ENCODE measurements around the gene CNRIP1. TPM values are rescaled to one million over a fixed set of nuclear protein-coding genes. Genes with fewer than 3 reads are reported as not detected.
A peak's percentile ranks its signal among the peaks of the same experiment; 100 is the strongest.

Gene CNRIP1
- polyA plus RNA-seq, 2 donors = 2.1 to 3.8 TPM

- Histone ChIP-seq H3K4me1 (ENCODE audit: control insufficient read depth in 2 of 2, insufficient read depth in 2 of 2, low read length in 1 of 2) (no peaks in the 10 kb centered on the region), H3K27me3 (ENCODE audit: control insufficient read depth in 1 of 2, insufficient read depth in 2 of 2, low read length in 2 of 2) (no peaks in the 10 kb centered on the region), H3K4me3 (ENCODE audit: low read depth in 1 of 2, low read length in 2 of 2) (no peak overlapping the region), H3K36me3 (ENCODE audit: control insufficient read depth in 2 of 2, insufficient read depth in 2 of 2, low read length in 1 of 2) (no peaks in the 10 kb centered on the region), H3K27ac (ENCODE audit: low read depth in 2 of 2, low read length in 1 of 2) (no peak overlapping the region), H3K9me3 (ENCODE audit: control insufficient read depth in 2 of 2, insufficient read depth in 1 of 2, low read depth in 1 of 2, low read length in 1 of 2) (no peaks in the 10 kb centered on the region)
- WGBS, 2 donors = 38% methylated on average over 5 of the region's 5 CpGs
These were observed 36.8 kb downstream of the CNRIP1 start for GRCh38 chr2:68282811-68283418.

GRCh38 chr2:68280796-68281195 is 39.0 kb downstream of the CNRIP1 start:
- no peaks in the 10 kb centered on the region for H3K36me3 ChIP-seq (ENCODE audit: control insufficient read depth in 2 of 2, insufficient read depth in 2 of 2, low read length in 1 of 2)
- no peak overlapping the region for H3K27ac ChIP-seq (ENCODE audit: low read depth in 2 of 2, low read length in 1 of 2)
- WGBS, 2 donors = 63 to 80% methylated on average over 1 of the region's 1 CpG
- H3K4me3 ChIP-seq (ENCODE audit: low read depth in 1 of 2, low read length in 2 of 2) = no peak overlapping the region
- H3K27me3 ChIP-seq (ENCODE audit: control insufficient read depth in 1 of 2, insufficient read depth in 2 of 2, low read length in 2 of 2) = no peaks in the 10 kb centered on the region
- no peaks in the 10 kb centered on the region for H3K4me1 ChIP-seq (ENCODE audit: control insufficient read depth in 2 of 2, insufficient read depth in 2 of 2, low read length in 1 of 2)
- no peaks in the 10 kb centered on the region for H3K9me3 ChIP-seq (ENCODE audit: control insufficient read depth in 2 of 2, insufficient read depth in 1 of 2, low read depth in 1 of 2, low read length in 1 of 2)

- H3K4me3 ChIP-seq (ENCODE audit: low read depth in 1 of 2, low read length in 2 of 2) = no peak overlapping the region
- 42 to 75% methylated on average over 1 of the region's 1 CpG for WGBS, 2 donors
- no peak overlapping the region for H3K27ac ChIP-seq (ENCODE audit: low read depth in 2 of 2, low read length in 1 of 2)
- H3K36me3 ChIP-seq (ENCODE audit: control insufficient read depth in 2 of 2, insufficient read depth in 2 of 2, low read length in 1 of 2) = no peaks in the 10 kb centered on the region
- no peaks in the 10 kb centered on the region for H3K9me3 ChIP-seq (ENCODE audit: control insufficient read depth in 2 of 2, insufficient read depth in 1 of 2, low read depth in 1 of 2, low read length in 1 of 2)
- H3K4me1 ChIP-seq (ENCODE audit: control insufficient read depth in 2 of 2, insufficient read depth in 2 of 2, low read length in 1 of 2) = no peaks in the 10 kb centered on the region
- no peaks in the 10 kb centered on the region for H3K27me3 ChIP-seq (ENCODE audit: control insufficient read depth in 1 of 2, insufficient read depth in 2 of 2, low read length in 2 of 2)
These were observed 39.4 kb downstream of the CNRIP1 start for GRCh38 chr2:68280348-68280747.

- H3K27ac ChIP-seq (ENCODE audit: low read depth in 2 of 2, low read length in 1 of 2) = peak overlapping the region in 1 of 2 donors; percentile 27
- H3K4me1 ChIP-seq (ENCODE audit: control insufficient read depth in 2 of 2, insufficient read depth in 2 of 2, low read length in 1 of 2) = no peaks in the 10 kb centered on the region
- no peak overlapping the region for H3K4me3 ChIP-seq (ENCODE audit: low read depth in 1 of 2, low read length in 2 of 2)
- WGBS, 2 donors = 44 to 53% methylated on average over 4 of the region's 4 CpGs
- H3K27me3 ChIP-seq (ENCODE audit: control insufficient read depth in 1 of 2, insufficient read depth in 2 of 2, low read length in 2 of 2) = no peaks in the 10 kb centered on the region
- no peaks in the 10 kb centered on the region for H3K36me3 ChIP-seq (ENCODE audit: control insufficient read depth in 2 of 2, insufficient read depth in 2 of 2, low read length in 1 of 2)
- no peaks in the 10 kb centered on the region for H3K9me3 ChIP-seq (ENCODE audit: control insufficient read depth in 2 of 2, insufficient read depth in 1 of 2, low read depth in 1 of 2, low read length in 1 of 2)
These were observed 40.1 kb downstream of the CNRIP1 start for GRCh38 chr2:68279691-68280090.

GRCh38 chr2:68278169-68278568 is 41.6 kb downstream of the CNRIP1 start:
- H3K36me3 ChIP-seq (ENCODE audit: control insufficient read depth in 2 of 2, insufficient read depth in 2 of 2, low read length in 1 of 2) = no peaks in the 10 kb centered on the region
- no peaks in the 10 kb centered on the region for H3K4me1 ChIP-seq (ENCODE audit: control insufficient read depth in 2 of 2, insufficient read depth in 2 of 2, low read length in 1 of 2)
- peaks cover 0 to 4% of the 10 kb centered on the region in 2 donors for H3K27me3 ChIP-seq (ENCODE audit: control insufficient read depth in 1 of 2, insufficient read depth in 2 of 2, low read length in 2 of 2)
- H3K27ac ChIP-seq (ENCODE audit: low read depth in 2 of 2, low read length in 1 of 2) = no peak overlapping the region
- WGBS, 2 donors = 92 to 96% methylated on average over 1 of the region's 1 CpG
- H3K4me3 ChIP-seq (ENCODE audit: low read depth in 1 of 2, low read length in 2 of 2) = no peak overlapping the region
- no peaks in the 10 kb centered on the region for H3K9me3 ChIP-seq (ENCODE audit: control insufficient read depth in 2 of 2, insufficient read depth in 1 of 2, low read depth in 1 of 2, low read length in 1 of 2)

GRCh38 chr2:68274022-68274421 is 45.7 kb downstream of the CNRIP1 start:
- H3K36me3 ChIP-seq (ENCODE audit: control insufficient read depth in 2 of 2, insufficient read depth in 2 of 2, low read length in 1 of 2) = no peaks in the 10 kb centered on the region
- WGBS, 2 donors = 61 to 68% methylated on average over 3 of the region's 3 CpGs
- H3K27ac ChIP-seq (ENCODE audit: low read depth in 2 of 2, low read length in 1 of 2) = no peak overlapping the region
- H3K27me3 ChIP-seq (ENCODE audit: control insufficient read depth in 1 of 2, insufficient read depth in 2 of 2, low read length in 2 of 2) = peaks cover 0 to 4% of the 10 kb centered on the region in 2 donors
- H3K9me3 ChIP-seq (ENCODE audit: control insufficient read depth in 2 of 2, insufficient read depth in 1 of 2, low read depth in 1 of 2, low read length in 1 of 2) = no peaks in the 10 kb centered on the region
- no peak overlapping the region for H3K4me3 ChIP-seq (ENCODE audit: low read depth in 1 of 2, low read length in 2 of 2)
- H3K4me1 ChIP-seq (ENCODE audit: control insufficient read depth in 2 of 2, insufficient read depth in 2 of 2, low read length in 1 of 2) = no peaks in the 10 kb centered on the region

GRCh38 chr2:68272246-68272994 is 47.3 kb downstream of the CNRIP1 start:
- Histone ChIP-seq H3K27ac (ENCODE audit: low read depth in 2 of 2, low read length in 1 of 2) (no peak overlapping the region), H3K9me3 (ENCODE audit: control insufficient read depth in 2 of 2, insufficient read depth in 1 of 2, low read depth in 1 of 2, low read length in 1 of 2) (no peaks in the 10 kb centered on the region), H3K36me3 (ENCODE audit: control insufficient read depth in 2 of 2, insufficient read depth in 2 of 2, low read length in 1 of 2) (no peaks in the 10 kb centered on the region), H3K27me3 (ENCODE audit: control insufficient read depth in 1 of 2, insufficient read depth in 2 of 2, low read length in 2 of 2) (peaks cover 0 to 4% of the 10 kb centered on the region in 2 donors), H3K4me3 (ENCODE audit: low read depth in 1 of 2, low read length in 2 of 2) (no peak overlapping the region), H3K4me1 (ENCODE audit: control insufficient read depth in 2 of 2, insufficient read depth in 2 of 2, low read length in 1 of 2) (no peaks in the 10 kb centered on the region)
- WGBS, 2 donors = 76 to 80% methylated on average over 2 of the region's 2 CpGs

GRCh38 chr2:68266655-68267054 is 53.1 kb downstream of the CNRIP1 start:
- Histone ChIP-seq H3K9me3 (ENCODE audit: control insufficient read depth in 2 of 2, insufficient read depth in 1 of 2, low read depth in 1 of 2, low read length in 1 of 2) (no peaks in the 10 kb centered on the region), H3K36me3 (ENCODE audit: control insufficient read depth in 2 of 2, insufficient read depth in 2 of 2, low read length in 1 of 2) (no peaks in the 10 kb centered on the region), H3K27ac (ENCODE audit: low read depth in 2 of 2, low read length in 1 of 2) (no peak overlapping the region), H3K4me3 (ENCODE audit: low read depth in 1 of 2, low read length in 2 of 2) (no peak overlapping the region), H3K4me1 (ENCODE audit: control insufficient read depth in 2 of 2, insufficient read depth in 2 of 2, low read length in 1 of 2) (no peaks in the 10 kb centered on the region), H3K27me3 (ENCODE audit: control insufficient read depth in 1 of 2, insufficient read depth in 2 of 2, low read length in 2 of 2) (no peaks in the 10 kb centered on the region)
- WGBS, 2 donors = 97% methylated on average over 1 of the region's 1 CpG

- Histone ChIP-seq H3K27me3 (ENCODE audit: control insufficient read depth in 1 of 2, insufficient read depth in 2 of 2, low read length in 2 of 2) (no peaks in the 10 kb centered on the region), H3K4me1 (ENCODE audit: control insufficient read depth in 2 of 2, insufficient read depth in 2 of 2, low read length in 1 of 2) (no peaks in the 10 kb centered on the region), H3K9me3 (ENCODE audit: control insufficient read depth in 2 of 2, insufficient read depth in 1 of 2, low read depth in 1 of 2, low read length in 1 of 2) (no peaks in the 10 kb centered on the region), H3K4me3 (ENCODE audit: low read depth in 1 of 2, low read length in 2 of 2) (no peak overlapping the region), H3K36me3 (ENCODE audit: control insufficient read depth in 2 of 2, insufficient read depth in 2 of 2, low read length in 1 of 2) (no peaks in the 10 kb centered on the region), H3K27ac (ENCODE audit: low read depth in 2 of 2, low read length in 1 of 2) (no peak overlapping the region)
- 48 to 81% methylated on average over 2 of the region's 2 CpGs for WGBS, 2 donors
These were observed 56.1 kb downstream of the CNRIP1 start for GRCh38 chr2:68263632-68264031.

- Histone ChIP-seq H3K36me3 (ENCODE audit: control insufficient read depth in 2 of 2, insufficient read depth in 2 of 2, low read length in 1 of 2) (no peaks in the 10 kb centered on the region), H3K9me3 (ENCODE audit: control insufficient read depth in 2 of 2, insufficient read depth in 1 of 2, low read depth in 1 of 2, low read length in 1 of 2) (no peaks in the 10 kb centered on the region), H3K4me3 (ENCODE audit: low read depth in 1 of 2, low read length in 2 of 2) (no peak overlapping the region), H3K4me1 (ENCODE audit: control insufficient read depth in 2 of 2, insufficient read depth in 2 of 2, low read length in 1 of 2) (no peaks in the 10 kb centered on the region), H3K27me3 (ENCODE audit: control insufficient read depth in 1 of 2, insufficient read depth in 2 of 2, low read length in 2 of 2) (no peaks in the 10 kb centered on the region), H3K27ac (ENCODE audit: low read depth in 2 of 2, low read length in 1 of 2) (no peak overlapping the region)
- 88 to 97% methylated on average over 2 of the region's 2 CpGs for whole genome bisulfite sequencing, 2 donors
These were observed 60.9 kb downstream of the CNRIP1 start for GRCh38 chr2:68258851-68259250.

Measured in esophagus (tissue), 2 donors.